PC-3 (cell line): ENCODE data around the gene MEF2B. TPM values are rescaled to one million over a fixed set of nuclear protein-coding genes. Genes with fewer than 3 reads are reported as not detected.

Source experiments
- ATAC-seq: fragments of 200-7000 bp; cut with Tn5 transposase; 2 replicates; pipeline ENCODE4 v1.9.1; 2020; ENCODE audit warnings: mild to moderate bottlenecking, moderate library complexity
- BruUV-seq: library from RNA; stranded (reverse); fragments of 400-500 nt; replicated peaks from 2 replicates; lab custom pipeline; 2021; lab: Mats Ljungman, UMichigan
- CTCF ChIA-PET: fragments of 300-600 bp; sonication (Branson Sonifier 250); formaldehyde crosslinking; loops from one replicate; lab custom pipeline; 2022; ENCODE audit warnings: antibody characterized with exemption; lab: Charles Lee
- POLR2A ChIA-PET: fragments of 300-600 bp; sonication (Branson Sonifier 250); formaldehyde crosslinking; loops from one replicate; lab custom pipeline; 2022; ENCODE audit warnings: antibody characterized with exemption; ENCODE audit not compliant: unreplicated experiment; lab: Charles Lee
- DNase-seq: peaks from one replicate; pipeline ENCODE4 v3.0.0-alpha.2; 2015
- H2AFZ ChIP-seq: fragments of 300-600 bp; sonication (generic); 2 replicates; pipeline ENCODE4 v1.6.0; 2016; ENCODE audit warnings: antibody characterized with exemption, low read length
- H3F3A ChIP-seq: fragments of 300-600 bp; sonication (generic); one replicate; pipeline ENCODE4 v1.6.0; 2017; ENCODE audit warnings: antibody characterized with exemption, low read length, control low read depth, mild to moderate bottlenecking; ENCODE audit not compliant: unreplicated experiment
- H3K27ac ChIP-seq: fragments of 300-600 bp; sonication (generic); 2 replicates; pipeline ENCODE4 v1.5.1; 2016; ENCODE audit warnings: mild to moderate bottlenecking, low read length
- H3K27me3 ChIP-seq: fragments of 300-600 bp; sonication (generic); 2 replicates; pipeline ENCODE4 v1.6.1; 2016; ENCODE audit warnings: low read length, mixed read lengths
- H3K36me3 ChIP-seq: fragments of 300-600 bp; sonication (generic); 2 replicates; pipeline ENCODE4 v1.6.1; 2016; ENCODE audit warnings: low read depth, mixed run types, low read length, mixed read lengths
- H3K4me1 ChIP-seq: fragments of 300-600 bp; sonication (generic); 2 replicates; pipeline ENCODE4 v1.5.1; 2016; ENCODE audit warnings: low read length; ENCODE audit not compliant: insufficient read depth
- H3K4me2 ChIP-seq: fragments of 300-600 bp; sonication (generic); 2 replicates; pipeline ENCODE4 v1.6.0; 2016; ENCODE audit warnings: low read length
- H3K4me3 ChIP-seq: fragments of 300-600 bp; sonication (generic); 2 replicates; pipeline ENCODE4 v1.5.1; 2016; ENCODE audit warnings: mild to moderate bottlenecking, low read length, mixed read lengths
- H3K79me2 ChIP-seq: fragments of 300-600 bp; sonication (generic); 2 replicates; pipeline ENCODE4 v1.6.1; 2017; ENCODE audit warnings: low read length, mixed read lengths
- H3K9ac ChIP-seq: fragments of 300-600 bp; sonication (generic); 2 replicates; pipeline ENCODE4 v1.6.0; 2016; ENCODE audit warnings: mild to moderate bottlenecking, low read length
- H3K9me2 ChIP-seq: fragments of 300-600 bp; sonication (generic); replicated peaks from 2 replicates; pipeline ENCODE4 v1.6.1; 2016; ENCODE audit warnings: mixed run types, low read length, mixed read lengths
- H3K9me3 ChIP-seq: fragments of 300-600 bp; sonication (generic); 2 replicates; pipeline ENCODE4 v1.6.1; 2016; ENCODE audit warnings: low read length, mixed read lengths
- H4K20me1 ChIP-seq: fragments of 300-600 bp; sonication (generic); 2 replicates; pipeline ENCODE4 v1.6.1; 2016; ENCODE audit warnings: low read length, mixed read lengths
- CTCF ChIP-seq: fragments of 300-600 bp; sonication (generic); conservative IDR thresholded peaks from 2 replicates; pipeline ENCODE4 v1.5.1; 2017; ENCODE audit warnings: antibody characterized with exemption, low read depth, mild to moderate bottlenecking, low read length
- EZH2 ChIP-seq: fragments of 300-600 bp; sonication (generic); IDR thresholded peaks from one replicate; pipeline ENCODE4 v1.6.1; 2017; ENCODE audit warnings: antibody characterized with exemption, mild to moderate bottlenecking, low read length; ENCODE audit not compliant: unreplicated experiment
- EZH2phosphoT487 ChIP-seq: fragments of 300-600 bp; sonication (generic); IDR thresholded peaks from 2 replicates; pipeline ENCODE4 v1.6.1; 2018; ENCODE audit warnings: mild to moderate bottlenecking, antibody characterized with exemption, low read length, borderline replicate concordance
- intact Hi-C: fragments of 100-400 bp; cut with micrococcal nuclease; formaldehyde crosslinking; loops from 2 replicates; pipeline ENCODE4 v1.9.0; 2023
- total RNA-seq: library from RNA; depleted of rRNA; stranded (reverse); fragments of >200 nt; gene quantifications from 2 replicates; pipeline ENCODE4 v1.2.3, GENCODE V29; 2014

The MEF2B gene
- total RNA-seq, 1 experiment from 2014 or later = 0.22 TPM

- Histone ChIP-seq H4K20me1 (no peaks in the 10 kb centered on the region), H3K27ac (no peak overlapping the region), H3F3A (no peaks in the 10 kb centered on the region), H3K4me2 (no peak overlapping the region), H3K36me3 (no peaks in the 10 kb centered on the region), H2AFZ (no peak overlapping the region), H3K9me3 (no peaks in the 10 kb centered on the region), H3K79me2 (no peaks in the 10 kb centered on the region), H3K9me2 (no peaks in the 10 kb centered on the region), H3K4me3 (no peak overlapping the region), H3K4me1 (no peaks in the 10 kb centered on the region), H3K9ac (no peak overlapping the region), H3K27me3 (no peaks in the 10 kb centered on the region)
- ATAC-seq (no peak), DNase-seq (no peak)
- intact Hi-C loops = no loop called here
- ChIA-PET CTCF (no interaction called here), POLR2A (no interaction called here)
- no peak for TF ChIP-seq CTCF
- no peak for TF ChIP-seq EZH2phosphoT487
- no peak for TF ChIP-seq EZH2
- BruUV-seq = no TSS peak
Observed at GRCh38 chr19:19101540-19101939, 68.5 kb downstream of the MEF2B start.

GRCh38 chr19:19098703-19099632 lies 71.1 kb downstream of the MEF2B start:
- Histone ChIP-seq H3K4me2 (no peak overlapping the region), H3K27ac (no peak overlapping the region), H3K9me3 (no peaks in the 10 kb centered on the region), H3K9me2 (no peaks in the 10 kb centered on the region), H3K9ac (no peak overlapping the region), H3K4me3 (no peak overlapping the region), H2AFZ (no peak overlapping the region), H3K36me3 (no peaks in the 10 kb centered on the region), H3K79me2 (no peaks in the 10 kb centered on the region), H4K20me1 (no peaks in the 10 kb centered on the region), H3F3A (no peaks in the 10 kb centered on the region), H3K27me3 (no peaks in the 10 kb centered on the region), H3K4me1 (no peaks in the 10 kb centered on the region)
- no TSS peak for BruUV-seq
- no peak for DNase-seq
- POLR2A ChIA-PET = no interaction called here
- intact Hi-C loops = no loop called here
- no peak for TF ChIP-seq CTCF
- TF ChIP-seq EZH2phosphoT487 = no peak
- no peak for TF ChIP-seq EZH2
- CTCF ChIA-PET = no interaction called here
- ATAC-seq = peak; percentile 15; the same call in 1 of the 2 replicates
